ENCODE results near the gene B4GALT3. TPM values are rescaled to one million over a fixed set of nuclear protein-coding genes. Genes with fewer than 3 reads are reported as not detected.

The B4GALT3 gene
- total and polyA plus RNA-seq, 4 experiments from 2014 or later = 55.9 to 71.5 (median 62.5) TPM

- intact Hi-C loops (cut with micrococcal nuclease) = loop anchor here (5.0 kb wide), 1 partner anchor 36 kb away; the partner anchor contains the start of gene UFC1
- H3K27ac Mint-ChIP-seq = peak overlapping the region in 6 of 7 donors; percentile 36 to 89 (median 84)
- peaks cover 89% of the 10 kb centered on the region for H3K4me1 ChIP-seq (ENCODE audit: insufficient read depth, low read length)
- ChIA-PET POLR2A (ENCODE audit: partially characterized antibody) (interaction anchor here (1.8 to 10.4 kb wide), 3 partner anchors 12 to 23 kb away, joined by 6 to 134 read pairs (median 14); partner anchors contain the start of genes ADAMTS4, NDUFS2 and PPOX), CTCF (ENCODE audit: partially characterized antibody) (interaction anchor here (1.2 to 10.9 kb wide), 2 partner anchors 22 to 37 kb away, joined by 4 to 115 read pairs; partner anchors contain the start of genes PPOX and TOMM40L)
- no peaks in the 10 kb centered on the region for H3K27me3 Mint-ChIP-seq
- H3K4me3 Mint-ChIP-seq = peak overlapping the region in 5 of 8 donors; percentile 41 to 66 (median 60)
- H3K4me3 ChIP-seq (ENCODE audit: low read length in 2 of 2) = no peak overlapping the region
- DNase-seq = no peak
- H3K9me3 ChIP-seq (ENCODE audit: control insufficient read depth in 1 of 2, low read length in 2 of 2) = no peaks in the 10 kb centered on the region
- H3K36me3 Mint-ChIP-seq = peaks cover 0 to 2% of the 10 kb centered on the region in 2 donors
- H3K27me3 ChIP-seq (ENCODE audit: insufficient read depth, low read length) = no peaks in the 10 kb centered on the region
- no peaks in the 10 kb centered on the region for H3K9me3 Mint-ChIP-seq
- peaks cover 47 to 77% (median 65%) of the 10 kb centered on the region in 4 donors for H3K4me1 Mint-ChIP-seq
- no peaks in the 10 kb centered on the region for H3K36me3 ChIP-seq (ENCODE audit: insufficient read depth, low read length)
- H3K27ac ChIP-seq (ENCODE audit: low read depth, low read length) = no peak overlapping the region
Measured at GRCh38 chr1:161188381-161188780, 11.1 kb upstream of the B4GALT3 start.

- intact Hi-C loops (cut with micrococcal nuclease) = loop anchor here (5.0 kb wide), 1 partner anchor 35 kb away; the partner anchor contains the start of gene UFC1
- Mint-ChIP-seq H3K4me3 (peak overlapping the region in 6 of 8 donors; percentile 22 to 70 (median 43)), H3K27me3 (no peaks in the 10 kb centered on the region)
Measured at GRCh38 chr1:161187311-161187710, 10.0 kb upstream of the B4GALT3 start.

GRCh38 chr1:161185732-161186311 lies 8.5 kb upstream of the B4GALT3 start:
- Histone ChIP-seq H3K4me1 (ENCODE audit: insufficient read depth, low read length) (peaks cover 92% of the 10 kb centered on the region), H3K9me3 (ENCODE audit: control insufficient read depth in 1 of 2, low read length in 2 of 2) (no peaks in the 10 kb centered on the region)

More at GRCh38 chr1:161187311-161187710, 10.0 kb upstream of the B4GALT3 start:
- no peak for DNase-seq
- Mint-ChIP-seq H3K9me3 (no peaks in the 10 kb centered on the region), H3K27ac (peak overlapping the region; percentile 83 to 96 (median 90)), H3K36me3 (no peaks in the 10 kb centered on the region), H3K4me1 (peaks cover 48 to 78% (median 65%) of the 10 kb centered on the region in 4 donors)
- CTCF ChIA-PET (ENCODE audit: partially characterized antibody) = interaction anchor here (1.2 to 10.9 kb wide), 4 partner anchors 15 to 38 kb away, joined by 4 to 115 read pairs (median 9); partner anchors contain the start of genes NDUFS2, PPOX and TOMM40L
- POLR2A ChIA-PET (ENCODE audit: partially characterized antibody) = interaction anchor here (1.8 to 10.4 kb wide), 4 partner anchors 10 to 22 kb away, joined by 6 to 134 read pairs (median 18); partner anchors contain the start of genes ADAMTS4, B4GALT3, NDUFS2 and PPOX
- peaks cover 91% of the 10 kb centered on the region for H3K4me1 ChIP-seq (ENCODE audit: insufficient read depth, low read length)
- no peak overlapping the region for H3K4me3 ChIP-seq (ENCODE audit: low read length in 2 of 2)
- no peaks in the 10 kb centered on the region for H3K36me3 ChIP-seq (ENCODE audit: insufficient read depth, low read length)
- peak overlapping the region; percentile 47 for H3K27ac ChIP-seq (ENCODE audit: low read depth, low read length)
- no peaks in the 10 kb centered on the region for H3K27me3 ChIP-seq (ENCODE audit: insufficient read depth, low read length)
- no peaks in the 10 kb centered on the region for H3K9me3 ChIP-seq (ENCODE audit: control insufficient read depth in 1 of 2, low read length in 2 of 2)

GRCh38 chr1:161185282-161185682 lies 8.0 kb upstream of the B4GALT3 start:
- H3K4me3 Mint-ChIP-seq = peak overlapping the region; percentile 73 to 89 (median 83)

More at GRCh38 chr1:161185732-161186311, 8.5 kb upstream of the B4GALT3 start:
- intact Hi-C loops (cut with micrococcal nuclease) = loop anchor here (1.0 to 5.0 kb wide), 2 partner anchors 20 to 34 kb away; partner anchors contain the start of genes PPOX and UFC1
- DNase-seq = no peak
- Mint-ChIP-seq H3K27me3 (no peaks in the 10 kb centered on the region), H3K4me3 (peak overlapping the region; percentile 73 to 89 (median 83)), H3K4me1 (peaks cover 53 to 82% (median 73%) of the 10 kb centered on the region in 4 donors), H3K27ac (peak overlapping the region; percentile 86 to 96 (median 92)), H3K9me3 (no peaks in the 10 kb centered on the region), H3K36me3 (no peaks in the 10 kb centered on the region)
- ChIA-PET CTCF (ENCODE audit: partially characterized antibody) (interaction anchor here (0.6 to 10.9 kb wide), 6 partner anchors 7 to 197 kb away, joined by 3 to 115 read pairs (median 8); partner anchors contain the start of genes B4GALT3, NDUFS2, PPOX and TOMM40L), POLR2A (ENCODE audit: partially characterized antibody) (interaction anchor here (1.0 to 10.4 kb wide), 10 partner anchors 8 to 120 kb away, joined by 3 to 134 read pairs (median 6); partner anchors contain the start of genes ADAMTS4, B4GALT3, NDUFS2 and PPOX)
- no peaks in the 10 kb centered on the region for H3K27me3 ChIP-seq (ENCODE audit: insufficient read depth, low read length)
- peak overlapping the region; percentile 47 for H3K27ac ChIP-seq (ENCODE audit: low read depth, low read length)
- no peaks in the 10 kb centered on the region for H3K36me3 ChIP-seq (ENCODE audit: insufficient read depth, low read length)
- H3K4me3 ChIP-seq (ENCODE audit: low read length in 2 of 2) = peak overlapping the region; percentile 8 to 25

GRCh38 chr1:161182214-161182613 lies 4.9 kb upstream of the B4GALT3 start:
- intact Hi-C loops (cut with micrococcal nuclease) = loop anchor here (1.0 kb wide), 3 partner anchors 10 to 43 kb away; partner anchors contain the start of gene NDUFS2
- Mint-ChIP-seq H3K4me3 (peak overlapping the region; percentile 2 to 85 (median 76)), H3K9me3 (no peaks in the 10 kb centered on the region), H3K36me3 (peaks cover 0 to 1% of the 10 kb centered on the region in 2 donors), H3K27me3 (no peaks in the 10 kb centered on the region), H3K4me1 (peaks cover 54 to 87% (median 75%) of the 10 kb centered on the region in 4 donors), H3K27ac (peak overlapping the region; percentile 86 to 97 (median 93))
- Histone ChIP-seq H3K9me3 (ENCODE audit: control insufficient read depth in 1 of 2, low read length in 2 of 2) (no peaks in the 10 kb centered on the region), H3K4me3 (ENCODE audit: low read length in 2 of 2) (peak overlapping the region in 1 of 2 donors; percentile 18), H3K27me3 (ENCODE audit: insufficient read depth, low read length) (no peaks in the 10 kb centered on the region), H3K4me1 (ENCODE audit: insufficient read depth, low read length) (peaks cover 83% of the 10 kb centered on the region), H3K36me3 (ENCODE audit: insufficient read depth, low read length) (no peaks in the 10 kb centered on the region), H3K27ac (ENCODE audit: low read depth, low read length) (peak overlapping the region; percentile 54)
- POLR2A ChIA-PET (ENCODE audit: partially characterized antibody) = interaction anchor here (0.8 to 5.6 kb wide), 21 partner anchors 9 to 209 kb away, joined by 3 to 132 read pairs (median 7); partner anchors contain the start of genes ADAMTS4, ARHGAP30, DEDD and NDUFS2
- CTCF ChIA-PET (ENCODE audit: partially characterized antibody) = interaction anchor here (0.8 to 5.7 kb wide), 12 partner anchors 10 to 202 kb away, joined by 3 to 121 read pairs (median 8); partner anchors contain the start of genes APOA2, NDUFS2, PPOX and TOMM40L
- DNase-seq = peak; percentile 60 to 81 (median 69)

More at GRCh38 chr1:161185282-161185682, 8.0 kb upstream of the B4GALT3 start:
- H3K27me3 Mint-ChIP-seq = no peaks in the 10 kb centered on the region
- CTCF ChIA-PET (ENCODE audit: partially characterized antibody) = interaction anchor here (0.6 to 10.9 kb wide), 6 partner anchors 8 to 198 kb away, joined by 3 to 115 read pairs (median 5); partner anchors contain the start of genes B4GALT3, NDUFS2, PPOX and TOMM40L
- H3K27ac ChIP-seq (ENCODE audit: low read depth, low read length) = peak overlapping the region; percentile 47
- POLR2A ChIA-PET (ENCODE audit: partially characterized antibody) = interaction anchor here (1.0 to 10.4 kb wide), 9 partner anchors 8 to 121 kb away, joined by 4 to 134 read pairs (median 6); partner anchors contain the start of genes ADAMTS4, B4GALT3, NDUFS2 and PPOX
- intact Hi-C loops (cut with micrococcal nuclease) = loop anchor here (1.0 to 5.0 kb wide), 2 partner anchors 19 to 33 kb away; partner anchors contain the start of genes PPOX and UFC1
- peak overlapping the region; percentile 8 to 25 for H3K4me3 ChIP-seq (ENCODE audit: low read length in 2 of 2)
- H3K4me1 ChIP-seq (ENCODE audit: insufficient read depth, low read length) = peaks cover 94% of the 10 kb centered on the region
- no peaks in the 10 kb centered on the region for H3K36me3 Mint-ChIP-seq
- H3K27ac Mint-ChIP-seq = peak overlapping the region; percentile 86 to 96 (median 92)
- no peaks in the 10 kb centered on the region for H3K36me3 ChIP-seq (ENCODE audit: insufficient read depth, low read length)
- peaks cover 57 to 88% (median 78%) of the 10 kb centered on the region in 4 donors for H3K4me1 Mint-ChIP-seq
- H3K9me3 ChIP-seq (ENCODE audit: control insufficient read depth in 1 of 2, low read length in 2 of 2) = no peaks in the 10 kb centered on the region
- no peaks in the 10 kb centered on the region for H3K9me3 Mint-ChIP-seq
- H3K27me3 ChIP-seq (ENCODE audit: insufficient read depth, low read length) = no peaks in the 10 kb centered on the region
- peak; percentile 86 to 92 (median 88) for DNase-seq

DNA sequence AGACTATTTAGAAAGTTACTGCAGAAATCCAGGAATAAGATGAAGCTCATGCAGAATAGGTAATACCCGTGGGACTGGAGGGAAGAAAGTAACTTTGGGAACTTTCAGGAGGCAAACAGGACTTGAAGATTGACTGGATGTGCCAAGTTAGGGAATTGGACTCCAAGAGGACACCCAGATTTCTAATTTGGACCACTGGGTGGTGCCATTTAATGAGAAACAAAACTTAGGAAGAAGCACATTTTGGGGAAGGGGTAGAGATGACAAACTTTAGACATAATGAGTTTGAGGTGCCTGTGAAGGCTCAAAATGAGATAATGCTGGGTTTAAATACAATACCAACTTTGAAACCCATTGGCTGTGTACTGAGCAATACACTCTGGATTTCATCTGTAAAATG lies 3.3 kb upstream of the B4GALT3 start:
- H3K27me3 Mint-ChIP-seq = no peaks in the 10 kb centered on the region
- DNase-seq = no peak
- H3K9me3 Mint-ChIP-seq = no peaks in the 10 kb centered on the region
- Histone ChIP-seq H3K9me3 (ENCODE audit: control insufficient read depth in 1 of 2, low read length in 2 of 2) (no peaks in the 10 kb centered on the region), H3K27me3 (ENCODE audit: insufficient read depth, low read length) (no peaks in the 10 kb centered on the region), H3K4me1 (ENCODE audit: insufficient read depth, low read length) (peaks cover 80% of the 10 kb centered on the region), H3K27ac (ENCODE audit: low read depth, low read length) (no peak overlapping the region), H3K4me3 (ENCODE audit: low read length in 2 of 2) (no peak overlapping the region), H3K36me3 (ENCODE audit: insufficient read depth, low read length) (peaks cover 1% of the 10 kb centered on the region)
- ChIA-PET POLR2A (ENCODE audit: partially characterized antibody) (interaction anchor here (0.6 to 5.6 kb wide), 8 partner anchors 11 to 135 kb away, joined by 3 to 132 read pairs (median 40); partner anchors contain the start of genes NDUFS2, PPOX, TOMM40L and UFC1), CTCF (ENCODE audit: partially characterized antibody) (interaction anchor here (0.8 to 5.7 kb wide), 12 partner anchors 12 to 208 kb away, joined by 3 to 121 read pairs (median 6); partner anchors contain the start of genes APOA2, NDUFS2, PPOX and TOMM40L)
- intact Hi-C loops (cut with micrococcal nuclease) = loop anchor here (1.0 kb wide), 1 partner anchor 111 kb away; no protein-coding TSS in a partner anchor
- peak overlapping the region; percentile 12 to 95 (median 85) for H3K27ac Mint-ChIP-seq
- peaks cover 1 to 16% of the 10 kb centered on the region in 2 donors for H3K36me3 Mint-ChIP-seq
- H3K4me3 Mint-ChIP-seq = peak overlapping the region in 6 of 8 donors; percentile 14 to 74 (median 64)
- peaks cover 55 to 85% (median 74%) of the 10 kb centered on the region in 4 donors for H3K4me1 Mint-ChIP-seq

All from CD4-positive, alpha-beta memory T cell (primary cell).